BLaER1 treated with 17β-estradiol and CSF1 and Interleukin-3, amounts not matched to agents 10 nM and 100 nM (cell line): ENCODE data around the gene ABCC8.

Source experiments
- H3K27ac ChIP-seq, 11 experiments: shearing (Covaris generic); formaldehyde crosslinking; 2 replicates each; pipeline ENCODE4 v1.8.1; 2022
- H3K27me3 ChIP-seq, 11 experiments: shearing (Covaris generic); formaldehyde crosslinking; 2 replicates each; pipeline ENCODE4 v1.8.1; 2022
- H3K36me3 ChIP-seq, 11 experiments: shearing (Covaris generic); formaldehyde crosslinking; 2 replicates each; pipeline ENCODE4 v1.8.1; 2022
- H3K4me1 ChIP-seq, 10 experiments: shearing (Covaris generic); formaldehyde crosslinking; 2 replicates each; pipeline ENCODE4 v1.8.1; 2022
- H3K4me2 ChIP-seq, 11 experiments: shearing (Covaris generic); formaldehyde crosslinking; 2 replicates each; pipeline ENCODE4 v1.8.1; 2022
- H3K4me3 ChIP-seq, 10 experiments: shearing (Covaris generic); formaldehyde crosslinking; 2 replicates each; pipeline ENCODE4 v1.8.1; 2022
- H3K9ac ChIP-seq, 11 experiments: shearing (Covaris generic); formaldehyde crosslinking; 2 replicates each; pipeline ENCODE4 v1.8.1; 2022
- H3K9me3 ChIP-seq, 11 experiments: shearing (Covaris generic); formaldehyde crosslinking; replicated peaks in 1 of 11; 2 replicates each; pipeline ENCODE4 v1.8.1; 2022
- H4K20me1 ChIP-seq, 11 experiments: shearing (Covaris generic); formaldehyde crosslinking; 2 replicates each; pipeline ENCODE4 v1.8.1; 2022
- Cebpa-rat ChIP-seq, 11 experiments: shearing (Covaris generic); IDR thresholded peaks; 2 replicates each; pipeline ENCODE4 v1.8.1; 2022

The ABCC8 gene

GRCh38 chr11:17481905-17482304 is 5.3 kb upstream of the ABCC8 start:
- no peak overlapping the region for H3K4me3 ChIP-seq
- peaks cover 0 to 13% (median 6%) of the 10 kb centered on the region in 10 experiments; a peak in 6 of 20 replicates for H3K4me1 ChIP-seq
- H4K20me1 ChIP-seq: peaks cover 0 to 6% (median 0%) of the 10 kb centered on the region in 11 experiments; a peak in 1 of 22 replicates
- H3K27me3 ChIP-seq: peaks cover 22 to 30% (median 26%) of the 10 kb centered on the region in 11 experiments
- TF ChIP-seq Cebpa-rat (IDR thresholded peaks at IDR 0.05): no peak
- H3K9me3 ChIP-seq: peaks cover 0 to 12% (median 0%) of the 10 kb centered on the region in 11 experiments; a peak in 3 of 22 replicates
- peak overlapping the region in 5 of 11 experiments; percentile 1 to 30 (median 12); a peak in 3 of 22 replicates for H3K4me2 ChIP-seq
- H3K27ac ChIP-seq: no peak overlapping the region
- no peaks in the 10 kb centered on the region for H3K36me3 ChIP-seq
- H3K9ac ChIP-seq: no peak overlapping the region

GRCh38 chr11:17479284-17480214 is 2.9 kb upstream of the ABCC8 start:
- peaks cover 46 to 54% (median 50%) of the 10 kb centered on the region in 11 experiments for H3K27me3 ChIP-seq
- no peak for TF ChIP-seq Cebpa-rat (IDR thresholded peaks at IDR 0.05)
- H4K20me1 ChIP-seq: peaks cover 0 to 13% (median 0%) of the 10 kb centered on the region in 11 experiments; a peak in 3 of 22 replicates
- H3K9me3 ChIP-seq: peaks cover 0 to 12% (median 0%) of the 10 kb centered on the region in 11 experiments; a peak in 3 of 22 replicates
- no peak overlapping the region for H3K4me3 ChIP-seq
- no peak overlapping the region for H3K4me2 ChIP-seq
- no peak overlapping the region for H3K9ac ChIP-seq
- H3K36me3 ChIP-seq: no peaks in the 10 kb centered on the region
- H3K27ac ChIP-seq: no peak overlapping the region
- H3K4me1 ChIP-seq: peaks cover 0 to 11% (median 6%) of the 10 kb centered on the region in 10 experiments; a peak in 9 of 20 replicates

- Histone ChIP-seq H3K4me1 (peaks cover 0 to 11% (median 6%) of the 10 kb centered on the region in 10 experiments; a peak in 9 of 20 replicates), H3K4me2 (no peak overlapping the region), H3K36me3 (no peaks in the 10 kb centered on the region), H4K20me1 (peaks cover 0 to 17% (median 0%) of the 10 kb centered on the region in 11 experiments; a peak in 3 of 22 replicates), H3K27me3 (peaks cover 61 to 68% (median 65%) of the 10 kb centered on the region in 11 experiments), H3K9me3 (peaks cover 0 to under 1% (median 0%) of the 10 kb centered on the region in 11 experiments; a peak in 1 of 22 replicates), H3K27ac (no peak overlapping the region), H3K9ac (no peak overlapping the region), H3K4me3 (no peak overlapping the region)
- TF ChIP-seq Cebpa-rat (IDR thresholded peaks at IDR 0.05): no peak
These were observed 1.4 kb upstream of the ABCC8 start for GRCh38 chr11:17478070-17478469.

GRCh38 chr11:17477361-17477760 is 716 bp upstream of the ABCC8 start:
- Histone ChIP-seq H3K9me3 (no peaks in the 10 kb centered on the region), H3K4me3 (no peak overlapping the region), H3K27me3 (peaks cover 62 to 75% (median 72%) of the 10 kb centered on the region in 11 experiments), H3K9ac (no peak overlapping the region), H3K4me2 (no peak overlapping the region), H3K27ac (no peak overlapping the region), H3K36me3 (no peaks in the 10 kb centered on the region), H4K20me1 (peaks cover 0 to 17% (median 0%) of the 10 kb centered on the region in 11 experiments; a peak in 3 of 22 replicates), H3K4me1 (peaks cover 0 to 11% (median 6%) of the 10 kb centered on the region in 10 experiments; a peak in 9 of 20 replicates)
- TF ChIP-seq Cebpa-rat (IDR thresholded peaks at IDR 0.05): no peak

GRCh38 chr11:17477084-17477333 is 364 bp upstream of the ABCC8 start:
- H3K27ac ChIP-seq: no peak overlapping the region
- no peak for TF ChIP-seq Cebpa-rat (IDR thresholded peaks at IDR 0.05)
- H3K4me1 ChIP-seq: peaks cover 0 to 9% (median 6%) of the 10 kb centered on the region in 10 experiments; a peak in 9 of 20 replicates
- peaks cover 0 to 17% (median 0%) of the 10 kb centered on the region in 11 experiments; a peak in 3 of 22 replicates for H4K20me1 ChIP-seq
- no peaks in the 10 kb centered on the region for H3K36me3 ChIP-seq
- no peak overlapping the region for H3K4me2 ChIP-seq
- no peaks in the 10 kb centered on the region for H3K9me3 ChIP-seq
- no peak overlapping the region for H3K4me3 ChIP-seq
- no peak overlapping the region for H3K9ac ChIP-seq
- H3K27me3 ChIP-seq: peaks cover 62 to 76% (median 72%) of the 10 kb centered on the region in 11 experiments

GRCh38 chr11:17475666-17476316 is 854 bp downstream of the ABCC8 start:
- no peaks in the 10 kb centered on the region for H3K9me3 ChIP-seq
- peaks cover 0 to 17% (median 0%) of the 10 kb centered on the region in 11 experiments; a peak in 3 of 22 replicates for H4K20me1 ChIP-seq
- H3K4me2 ChIP-seq: peak overlapping the region; percentile 44 to 73 (median 57); a peak in 21 of 22 replicates
- no peaks in the 10 kb centered on the region for H3K36me3 ChIP-seq
- no peak for TF ChIP-seq Cebpa-rat (IDR thresholded peaks at IDR 0.05)
- peak overlapping the region in 9 of 10 experiments; percentile 12 to 57 (median 38); a peak in 9 of 20 replicates for H3K4me3 ChIP-seq
- peaks cover 62 to 76% (median 72%) of the 10 kb centered on the region in 11 experiments for H3K27me3 ChIP-seq
- H3K9ac ChIP-seq: no peak overlapping the region
- H3K27ac ChIP-seq: no peak overlapping the region
- H3K4me1 ChIP-seq: peaks cover 0 to 8% (median 6%) of the 10 kb centered on the region in 10 experiments; a peak in 7 of 20 replicates

GRCh38 chr11:17473071-17473744 is 3.4 kb downstream of the ABCC8 start:
- no peak overlapping the region for H3K9ac ChIP-seq
- H3K27me3 ChIP-seq: peaks cover 51 to 60% (median 59%) of the 10 kb centered on the region in 11 experiments
- H3K4me3 ChIP-seq: no peak overlapping the region
- TF ChIP-seq Cebpa-rat (IDR thresholded peaks at IDR 0.05): no peak
- no peak overlapping the region for H3K4me2 ChIP-seq
- peaks cover 0 to 8% (median 6%) of the 10 kb centered on the region in 10 experiments; a peak in 9 of 20 replicates for H3K4me1 ChIP-seq
- H3K9me3 ChIP-seq: no peaks in the 10 kb centered on the region
- H3K27ac ChIP-seq: no peak overlapping the region
- H3K36me3 ChIP-seq: no peaks in the 10 kb centered on the region
- H4K20me1 ChIP-seq: peaks cover 0 to 17% (median 0%) of the 10 kb centered on the region in 11 experiments; a peak in 3 of 22 replicates

- Histone ChIP-seq H4K20me1 (peaks cover 0 to 17% (median 0%) of the 10 kb centered on the region in 11 experiments; a peak in 3 of 22 replicates), H3K9ac (no peak overlapping the region), H3K4me2 (no peak overlapping the region), H3K27me3 (peaks cover 44 to 53% (median 52%) of the 10 kb centered on the region in 11 experiments), H3K9me3 (no peaks in the 10 kb centered on the region), H3K4me1 (peaks cover 0 to 8% (median 6%) of the 10 kb centered on the region in 10 experiments; a peak in 9 of 20 replicates), H3K4me3 (no peak overlapping the region), H3K27ac (no peak overlapping the region), H3K36me3 (no peaks in the 10 kb centered on the region)
- no peak for TF ChIP-seq Cebpa-rat (IDR thresholded peaks at IDR 0.05)
These were observed 4.2 kb downstream of the ABCC8 start for GRCh38 chr11:17472467-17472866.
